ENCODE results near the gene PCED1A.

GRCh38 chr20:2875690-2876203 lies 35.3 kb upstream of the PCED1A start:
- TF ChIP-seq CTCF (IDR thresholded peaks at IDR 0.05 in 4 of 5, conservative IDR thresholded peaks at IDR 0.05 in 1 of 5) (no peak), POLR2A (IDR thresholded peaks at IDR 0.05) (no peak)
